Activated CD4-positive, CD25-positive, alpha-beta regulatory T cell treated with anti-CD3 and anti-CD28 coated beads, Interleukin-2, amount 50 U/mL, for 24 hours (primary cell): ENCODE measurements around the gene EBLN2.
"Not testable (repeated sequence)": the region's sequence is repeated elsewhere in the genome, so short reads cannot be mapped to it uniquely, and the experiment has no call there.

ENCODE experiments used
- ATAC-seq, 2 donors: fragments of 150-1000 bp; cut with Tn5 transposase; one replicate each; pipeline ENCODE4 v1.10.0; 2021; ENCODE audit warnings: mild to moderate bottlenecking in 1 of 2, moderate library complexity in 1 of 2

EBLN2 gene

DNA sequence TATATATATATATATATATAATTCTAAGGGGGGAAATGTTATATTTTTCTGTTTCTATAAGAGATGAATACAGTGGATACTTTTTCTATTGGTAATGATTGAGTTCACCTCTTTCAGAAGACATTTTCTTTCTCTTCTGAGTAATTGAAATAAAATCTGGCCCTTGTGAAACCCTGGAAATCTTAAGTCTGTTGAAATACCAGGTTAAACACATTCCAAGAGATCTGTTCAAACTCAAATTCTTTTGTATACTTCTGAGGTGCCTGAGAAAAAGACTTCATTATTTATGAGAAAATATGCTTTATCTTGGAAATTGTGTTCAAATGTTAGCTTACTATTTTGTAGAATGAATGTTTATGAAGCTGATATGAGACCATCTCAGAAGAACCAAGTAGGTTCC lies 4.8 kb downstream of the EBLN2 start:
- not testable (repeated sequence) for ATAC-seq

DNA sequence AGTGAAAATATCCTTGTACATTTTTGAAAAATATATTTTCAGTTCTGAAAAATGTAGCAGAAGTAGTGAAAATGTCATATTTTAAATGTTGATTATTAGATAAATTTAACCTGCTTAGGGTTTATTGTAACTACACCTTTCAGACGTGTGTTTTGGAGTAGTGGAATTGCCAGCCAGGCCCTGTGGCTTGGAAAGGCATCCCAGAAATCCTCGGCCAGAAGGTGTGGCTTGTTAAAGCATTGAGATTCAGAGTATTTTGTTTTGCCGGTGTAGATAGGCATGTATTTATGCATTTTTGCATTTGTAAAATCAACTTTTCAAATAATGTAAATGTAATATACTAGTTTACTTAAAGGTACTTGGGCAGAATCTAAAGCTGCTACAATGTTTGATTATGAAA lies 7.0 kb downstream of the EBLN2 start:
- ATAC-seq: no peak

DNA sequence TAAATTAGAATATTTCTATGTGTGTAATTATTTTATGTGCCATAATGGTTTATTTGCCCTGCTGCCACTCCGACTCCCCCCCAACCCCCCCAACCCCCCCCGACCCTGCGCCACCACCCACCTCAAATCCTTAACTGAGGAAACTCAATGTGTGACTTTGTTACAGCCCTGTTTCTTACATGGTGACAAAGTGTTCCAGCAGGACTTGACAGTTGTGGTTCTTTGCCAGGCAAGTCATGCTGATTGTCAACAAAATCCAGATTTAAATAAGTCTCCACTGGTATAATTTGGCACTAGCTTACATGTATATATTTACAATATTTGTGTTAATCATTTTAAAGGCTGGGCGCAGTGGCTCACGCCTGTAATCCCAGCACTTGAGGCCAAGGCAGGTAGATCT lies 7.7 kb downstream of the EBLN2 start:
- no peak for ATAC-seq

DNA sequence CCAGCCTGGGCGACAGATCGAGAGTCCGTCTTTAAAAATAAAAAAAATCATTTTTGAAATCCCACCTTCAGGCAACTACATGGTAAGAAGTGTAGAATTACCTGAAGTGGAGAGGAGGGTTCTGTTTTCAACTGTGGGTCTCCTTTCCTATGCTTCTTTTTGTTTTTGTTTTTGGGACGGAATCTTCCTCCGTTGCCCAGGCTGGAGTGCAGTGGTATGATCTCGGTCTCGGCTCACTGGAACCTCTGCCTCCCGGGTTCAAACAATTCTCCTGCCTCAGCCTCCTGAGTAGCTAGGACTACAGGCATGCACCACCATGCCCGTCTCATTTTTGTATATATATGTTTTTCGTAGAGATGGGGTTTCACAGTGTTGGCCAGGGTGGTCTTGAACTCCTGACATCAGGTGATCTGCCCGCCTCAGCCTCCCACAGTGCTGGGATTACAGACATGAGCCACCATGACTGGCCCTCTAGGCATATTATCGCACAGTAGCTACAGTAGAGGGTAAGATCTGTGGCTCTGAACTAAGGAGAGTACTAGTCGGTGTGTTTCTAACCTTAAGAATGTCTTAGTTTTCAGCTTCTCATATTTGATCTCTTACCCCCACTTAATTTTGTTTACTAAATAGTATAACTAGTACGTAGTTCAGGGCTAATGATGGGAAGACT lies 8.5 kb downstream of the EBLN2 start:
- ATAC-seq: no peak

DNA sequence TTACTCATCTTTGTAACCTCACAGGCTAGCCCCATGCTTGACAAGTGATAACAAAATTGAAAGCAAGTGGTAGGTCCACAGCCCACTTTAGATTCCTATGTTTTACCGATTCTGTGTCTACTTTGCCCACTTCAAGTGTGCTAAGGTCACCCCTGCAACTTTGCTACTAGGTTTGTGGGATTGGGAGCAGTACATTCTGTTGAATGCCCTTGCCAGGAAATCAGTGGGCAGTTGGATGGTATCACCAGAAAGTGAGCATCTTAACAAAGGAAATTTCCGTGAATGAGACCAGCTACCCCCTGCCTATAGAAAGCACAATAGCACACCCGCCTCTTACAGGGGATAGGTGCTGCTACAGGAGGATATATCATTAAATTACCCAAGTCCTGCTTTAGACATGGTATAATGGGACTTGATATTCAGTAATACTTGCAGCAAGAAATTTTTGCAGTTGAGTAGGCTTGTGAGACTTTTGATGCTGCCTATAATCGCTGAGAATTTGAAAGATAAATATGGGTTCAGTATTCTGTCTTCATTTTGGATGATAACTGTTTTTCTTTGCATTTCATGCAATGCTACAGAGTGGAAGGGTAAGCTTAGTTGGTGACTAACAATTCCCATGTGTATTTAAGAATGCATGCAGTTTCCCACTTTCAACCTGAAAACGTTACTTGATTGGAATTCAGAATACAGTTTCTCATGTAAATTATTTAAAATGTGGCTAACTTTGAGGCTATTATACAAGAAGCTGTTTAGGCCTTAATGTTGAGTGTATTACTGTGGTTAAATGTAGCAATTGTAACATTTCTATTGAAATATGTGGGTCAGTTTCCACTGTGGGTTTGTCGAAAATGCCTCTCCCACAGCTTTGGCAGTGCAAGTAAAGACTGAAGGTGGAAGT lies 9.5 kb downstream of the EBLN2 start:
- ATAC-seq: no peak

DNA sequence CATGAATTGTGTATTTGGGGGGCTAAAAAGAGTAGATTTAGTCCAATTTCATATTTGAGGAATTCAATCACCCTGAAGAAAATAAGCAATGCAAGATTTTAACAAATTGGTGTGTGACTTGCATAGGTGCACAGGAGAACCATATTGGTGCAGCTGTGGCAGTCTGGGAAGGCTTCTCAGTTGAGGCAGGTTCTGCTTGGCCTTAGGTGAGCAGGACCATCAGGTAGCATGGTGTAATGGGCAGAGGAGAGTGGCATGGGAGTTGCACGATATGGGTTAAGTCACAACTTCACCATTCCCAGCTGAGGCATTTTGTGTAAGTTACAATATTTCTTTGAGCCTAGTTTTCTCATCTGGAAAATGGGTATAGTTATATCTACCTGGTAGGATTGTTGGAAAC lies 10.5 kb downstream of the EBLN2 start:
- ATAC-seq: no peak

DNA sequence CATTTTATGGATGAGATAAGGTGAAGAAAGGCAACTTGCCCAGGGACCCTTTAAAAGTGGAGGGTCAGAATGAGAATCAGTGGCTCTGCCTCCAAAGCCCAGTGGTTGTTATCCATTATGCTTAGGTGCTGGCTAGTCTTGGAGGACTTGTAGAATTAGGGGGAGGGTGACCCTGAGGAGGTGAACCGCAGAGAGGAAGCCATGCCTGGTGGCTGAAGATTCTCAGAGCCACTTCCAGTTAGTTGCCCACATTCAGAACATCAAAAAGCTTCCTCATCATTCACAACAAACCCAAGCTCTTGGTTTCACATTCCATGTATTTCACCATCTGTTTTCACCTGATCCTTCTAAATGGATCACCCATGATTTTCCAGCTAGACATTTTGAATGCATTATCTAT lies 11.2 kb downstream of the EBLN2 start:
- peak in 1 of 2 donors; percentile 17 for ATAC-seq

DNA sequence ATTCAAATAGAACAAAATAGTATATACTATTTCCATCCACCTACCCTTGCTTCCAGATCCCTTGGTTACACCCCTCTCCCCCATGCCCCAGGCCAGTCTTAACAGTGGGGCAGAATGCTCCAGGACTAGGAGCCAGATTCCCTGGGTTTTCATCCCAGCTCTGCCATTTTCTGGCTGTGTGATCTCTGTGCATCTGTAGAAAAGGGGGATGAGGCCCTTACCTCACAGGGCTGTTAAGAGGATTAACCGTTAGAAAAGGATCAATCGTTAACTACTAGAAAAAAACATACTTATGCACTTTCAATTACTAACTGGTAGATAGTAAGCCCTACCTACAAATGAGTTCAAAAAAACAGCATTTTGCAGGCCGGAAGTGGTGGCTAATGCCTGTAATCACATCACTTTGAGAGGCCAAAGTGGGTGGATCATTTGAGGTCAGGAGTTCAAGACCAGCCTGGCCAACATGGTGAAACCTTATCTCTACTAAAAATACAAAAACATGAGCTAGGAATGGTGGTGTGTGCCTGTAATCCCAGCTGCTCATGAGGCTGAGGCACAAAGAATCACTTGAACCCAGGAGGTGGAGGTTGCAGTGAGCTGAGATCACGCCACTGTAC lies 11.7 kb downstream of the EBLN2 start:
- ATAC-seq: no peak

DNA sequence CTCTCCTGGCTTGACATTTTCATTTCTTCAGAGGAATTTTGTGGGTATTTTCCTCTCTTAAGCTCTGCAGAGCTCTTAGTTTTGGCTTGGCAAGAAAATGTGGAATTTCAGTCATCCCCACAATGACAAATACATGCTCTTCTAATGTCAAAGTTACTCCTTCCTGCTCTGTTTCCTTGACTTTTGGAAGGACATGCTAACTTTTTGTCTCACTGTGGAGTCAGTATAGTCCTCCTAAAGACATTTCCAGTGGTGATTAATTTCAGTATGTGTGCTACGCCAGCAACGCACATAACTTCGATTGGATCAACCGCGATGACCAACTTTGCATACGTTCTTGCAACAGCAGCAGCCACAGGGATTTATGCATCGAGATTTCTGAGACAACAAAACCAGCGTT lies 13.3 kb downstream of the EBLN2 start:
- no peak for ATAC-seq

DNA sequence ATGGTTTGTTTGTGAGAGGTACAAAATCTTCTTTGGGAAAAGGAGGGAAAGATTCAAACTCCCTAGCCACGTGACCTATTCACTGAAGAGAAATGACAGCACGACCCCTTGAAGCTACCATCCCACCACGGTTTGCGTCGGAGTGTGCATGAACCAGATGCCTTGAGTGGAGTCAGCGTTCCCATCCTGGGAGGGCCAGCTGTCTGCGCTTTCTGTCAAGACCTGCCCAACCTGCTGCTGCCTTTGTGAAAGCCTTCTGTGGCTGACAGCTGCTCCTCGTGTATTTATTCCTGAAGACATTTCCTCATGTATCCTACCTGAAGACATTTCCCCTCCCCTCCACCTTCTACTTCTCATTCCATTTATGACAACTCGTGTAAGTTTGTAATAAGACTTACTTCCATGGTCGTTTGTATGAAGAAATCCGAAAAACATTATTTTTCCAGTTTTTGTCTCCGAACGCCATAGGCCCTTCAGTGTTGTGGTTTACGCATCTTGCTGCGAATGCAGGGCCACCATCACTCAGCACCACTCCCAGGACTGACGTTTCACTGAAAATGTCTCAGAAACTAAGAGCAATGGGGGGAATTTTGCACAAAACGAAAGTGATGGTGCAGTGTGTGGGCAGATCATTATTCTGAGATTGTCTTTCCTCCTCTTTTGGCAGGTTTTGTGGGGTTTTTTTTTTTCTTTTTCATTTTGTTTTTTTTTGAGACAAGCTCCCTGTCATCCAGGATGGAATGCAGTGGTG lies 18.9 kb downstream of the EBLN2 start:
- no peak for ATAC-seq

DNA sequence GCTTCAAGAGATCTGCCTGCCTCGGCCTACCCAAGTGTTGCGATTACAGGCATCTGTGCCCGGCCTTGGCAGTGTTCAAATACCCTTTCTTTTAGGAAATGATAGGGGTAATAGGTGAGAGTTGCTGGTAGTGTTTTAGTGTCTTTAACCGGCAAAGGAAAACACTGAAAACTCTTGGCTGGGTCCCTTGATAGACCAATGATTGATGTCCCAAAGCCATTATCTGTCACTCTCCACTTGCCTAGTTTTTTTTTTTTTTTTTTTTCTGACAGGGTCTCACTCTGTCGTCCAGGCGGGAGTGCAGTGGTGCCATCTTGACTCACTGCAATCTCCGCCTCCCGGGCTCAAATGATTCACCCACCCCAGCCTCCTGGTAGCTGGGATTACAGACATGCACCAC lies 19.7 kb downstream of the EBLN2 start:
- ATAC-seq: no peak

DNA sequence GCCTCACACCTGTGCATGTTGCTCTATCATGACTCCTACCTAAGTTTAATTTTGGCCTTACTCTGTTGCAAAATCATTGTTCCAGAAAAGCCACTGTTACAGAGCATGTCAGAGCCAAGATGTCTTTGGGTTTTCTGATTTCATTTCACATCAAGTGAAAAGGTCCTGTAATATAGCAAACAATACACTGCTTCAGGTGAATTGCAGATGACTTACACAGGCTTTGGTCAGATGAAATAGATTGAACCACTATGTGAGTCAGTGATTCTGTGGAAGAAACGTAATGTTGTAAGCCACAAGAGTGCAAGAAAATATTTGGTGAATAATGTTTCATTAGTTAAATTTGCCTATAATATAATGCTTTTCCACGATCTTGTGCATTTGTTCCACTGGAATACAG lies 22.7 kb downstream of the EBLN2 start:
- peak; percentile 27 to 28 for ATAC-seq

DNA sequence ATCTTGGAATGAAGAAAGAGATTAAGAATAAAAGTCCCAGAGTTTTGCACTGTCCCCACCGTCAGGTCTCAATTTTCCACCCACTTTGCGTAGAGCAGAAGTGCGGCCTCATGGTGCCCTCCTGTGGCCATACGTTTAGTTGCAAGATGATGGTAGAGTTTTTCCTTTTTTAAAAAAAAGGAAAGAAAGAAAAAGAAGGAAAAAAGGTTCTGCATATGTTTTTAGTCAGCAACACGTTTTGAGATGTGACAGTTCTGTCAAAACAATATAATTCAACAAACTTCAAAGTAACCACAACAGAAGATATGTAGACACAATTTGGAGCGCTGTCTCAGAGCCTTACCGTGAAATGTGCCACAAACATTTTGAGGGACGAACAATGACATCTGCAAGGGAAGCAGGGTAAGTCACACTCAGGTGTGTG lies 24.6 kb downstream of the EBLN2 start:
- peak in 1 of 2 donors; percentile 41 for ATAC-seq

DNA sequence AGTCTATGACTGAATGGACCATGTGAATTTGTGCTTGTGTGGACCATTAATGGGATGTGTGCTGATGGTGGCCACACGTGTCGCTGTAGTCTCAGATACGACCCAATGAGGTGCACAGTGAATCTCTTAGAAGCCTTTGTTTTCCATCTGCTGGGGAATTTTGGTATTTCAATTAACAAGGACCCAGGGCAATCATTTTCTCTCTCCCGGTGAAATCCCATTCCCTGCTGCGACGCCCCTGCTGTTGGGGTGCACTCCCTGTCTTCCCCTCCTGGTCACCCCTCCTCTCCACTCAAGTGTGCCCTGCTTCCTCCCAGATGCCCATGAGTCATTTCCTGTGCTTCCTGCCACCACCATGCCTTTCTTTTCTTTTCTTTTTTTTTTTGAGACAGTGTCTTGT lies 32.7 kb downstream of the EBLN2 start:
- no peak for ATAC-seq

DNA sequence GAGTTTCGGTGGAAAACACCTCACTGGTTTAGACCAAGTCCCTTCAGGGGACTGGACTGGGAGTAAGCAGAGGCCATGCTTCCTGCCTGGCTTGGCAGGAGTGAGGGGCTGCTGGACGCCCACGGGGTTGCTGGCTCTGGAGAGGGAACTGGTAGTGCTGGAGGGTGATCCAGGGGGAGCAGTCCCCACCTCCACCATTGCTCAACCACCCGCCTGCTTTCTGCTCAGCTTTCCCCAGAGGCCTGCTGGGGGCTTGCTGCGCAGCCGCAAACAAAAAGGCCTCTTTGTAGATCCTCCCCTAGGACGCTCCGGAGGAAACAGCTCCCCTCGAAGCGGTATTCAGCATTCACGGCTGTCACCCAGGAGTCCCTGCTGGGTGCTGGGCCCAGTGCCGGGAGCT lies 33.5 kb downstream of the EBLN2 start:
- no peak for ATAC-seq

DNA sequence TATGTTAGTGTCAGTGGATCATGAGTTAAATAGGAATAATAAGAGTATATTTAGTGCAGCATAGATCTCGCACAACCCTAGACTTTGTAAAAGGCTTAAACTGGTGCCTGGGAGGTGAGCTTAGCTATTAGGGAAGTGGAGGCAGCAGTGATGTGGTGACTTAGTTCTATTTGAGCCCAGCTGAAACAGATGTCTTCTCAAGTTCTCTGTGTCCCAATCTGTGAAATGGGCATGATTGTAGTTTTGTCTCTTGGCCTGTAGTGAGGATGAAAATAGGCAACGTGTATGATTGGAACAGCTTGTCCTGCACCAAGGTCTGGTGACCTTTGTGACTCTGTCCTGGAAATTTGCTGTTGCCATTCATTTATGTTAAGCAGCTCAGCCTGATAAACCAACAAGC lies 34.7 kb downstream of the EBLN2 start:
- no peak for ATAC-seq

DNA sequence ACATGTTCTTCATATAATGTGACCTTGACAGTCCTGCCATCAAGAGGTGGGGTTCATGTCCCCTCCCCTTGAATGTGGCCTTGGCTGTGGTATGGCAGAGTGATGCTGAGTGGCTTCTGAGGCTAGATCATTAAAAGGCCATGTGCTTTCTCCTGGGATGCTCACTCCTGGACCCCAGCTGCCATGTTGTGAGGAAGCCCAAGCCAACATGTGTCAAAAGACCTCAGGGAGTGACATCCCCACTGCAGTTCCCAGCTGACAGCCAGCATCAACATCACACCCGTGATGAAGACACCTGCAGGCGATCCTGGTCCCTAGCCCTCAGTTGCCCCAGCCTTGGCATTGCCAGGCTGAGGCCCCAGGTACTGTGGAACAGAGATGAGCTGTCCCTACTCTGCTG lies 36.6 kb downstream of the EBLN2 start:
- ATAC-seq: no peak

DNA sequence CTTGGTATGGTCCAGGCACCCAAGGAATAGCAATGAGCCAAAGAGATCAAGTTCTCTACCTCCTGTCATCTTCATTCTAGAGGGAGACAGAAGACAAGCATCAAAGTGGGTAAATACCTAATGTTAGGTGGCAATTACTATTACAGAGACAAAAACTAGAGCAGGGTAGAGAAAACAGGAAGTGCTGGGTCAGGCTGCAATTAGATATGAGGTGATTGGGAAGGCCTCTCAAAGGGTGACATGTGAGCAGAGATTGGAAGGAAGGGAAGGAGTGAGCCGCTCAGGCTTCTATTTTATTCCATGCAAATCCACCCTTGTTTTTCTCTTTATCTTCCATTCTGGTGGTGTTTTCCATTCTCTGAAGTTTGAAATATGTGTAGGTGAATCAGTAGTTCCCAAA lies 37.4 kb downstream of the EBLN2 start:
- ATAC-seq: no peak

DNA sequence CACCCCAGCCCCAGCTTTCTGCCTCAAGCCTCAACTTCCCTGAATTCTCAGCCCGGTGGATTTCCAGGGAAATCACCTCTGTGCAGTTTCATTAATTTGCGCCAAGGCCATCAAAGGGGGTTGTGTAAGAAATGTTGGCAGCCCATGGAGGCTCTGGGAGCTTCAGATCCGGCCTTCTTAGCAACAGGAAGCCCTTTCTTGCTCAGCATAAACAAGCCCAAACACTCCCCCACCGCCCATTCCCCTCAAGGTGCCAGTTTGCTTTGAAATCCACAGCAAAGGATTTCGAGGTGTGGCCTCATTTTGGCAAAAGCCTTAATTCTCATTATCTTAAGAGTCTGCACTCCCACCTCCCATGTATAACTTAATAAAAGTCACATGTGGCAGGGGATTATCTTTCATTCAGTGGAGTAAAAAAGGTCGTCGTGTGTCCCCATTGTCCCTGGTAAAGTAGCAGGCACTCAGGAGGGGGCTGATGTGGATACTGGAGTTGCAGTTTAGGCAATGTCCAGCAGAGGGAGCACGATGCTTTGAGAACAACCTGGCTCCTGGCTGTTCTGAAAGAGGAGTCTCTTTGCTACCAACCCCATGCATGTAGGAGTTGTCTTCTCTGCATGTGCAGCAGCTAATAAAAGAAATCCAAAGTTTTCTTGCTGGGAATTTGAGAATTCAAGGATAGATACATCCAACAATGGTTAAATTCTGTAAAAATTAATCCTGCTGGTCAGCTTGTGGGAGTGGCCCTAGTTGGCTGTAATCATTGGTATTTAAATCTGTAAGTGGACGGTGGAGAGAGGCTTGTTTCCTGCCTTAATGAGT lies 39.5 kb downstream of the EBLN2 start:
- peak; percentile 71 to 72 for ATAC-seq

DNA sequence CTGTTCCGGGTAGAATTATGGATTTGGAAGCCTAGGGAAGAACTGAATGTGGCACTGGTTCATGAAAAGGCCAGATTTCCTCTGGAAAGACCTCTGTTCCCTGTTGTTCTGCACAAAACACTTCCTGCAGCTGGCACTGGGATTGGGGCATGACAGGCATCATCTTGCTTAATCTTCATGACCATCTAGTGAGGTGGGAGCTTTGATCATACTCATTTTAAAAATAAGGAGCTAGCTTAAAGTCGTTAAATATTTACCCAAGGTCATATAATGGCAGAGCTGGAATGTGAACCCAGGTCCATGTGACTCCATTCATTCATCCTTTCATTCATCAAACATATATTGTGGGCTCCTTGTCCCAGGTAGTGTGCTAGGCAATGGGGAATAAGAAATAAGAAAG lies 40.4 kb downstream of the EBLN2 start:
- no peak for ATAC-seq

DNA sequence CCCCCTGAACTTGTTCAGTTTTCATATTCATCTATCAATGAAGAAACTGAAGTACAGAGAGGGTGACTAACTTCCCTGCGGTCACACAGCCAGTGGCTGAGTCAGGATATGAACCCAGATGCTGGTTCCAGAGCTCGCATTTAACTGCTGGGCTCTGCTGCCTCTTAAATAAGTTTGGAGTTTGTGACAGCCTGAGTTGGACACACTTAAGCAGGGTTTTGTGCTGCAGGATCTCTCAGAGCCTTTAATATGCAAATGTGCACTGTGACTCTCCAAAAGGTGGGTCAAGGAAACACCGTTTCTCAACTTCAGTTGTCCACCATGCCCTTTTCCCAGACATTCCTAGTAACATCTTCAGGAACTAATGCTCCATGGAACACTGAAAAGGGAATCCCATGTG lies 45.8 kb downstream of the EBLN2 start:
- ATAC-seq: no peak

DNA sequence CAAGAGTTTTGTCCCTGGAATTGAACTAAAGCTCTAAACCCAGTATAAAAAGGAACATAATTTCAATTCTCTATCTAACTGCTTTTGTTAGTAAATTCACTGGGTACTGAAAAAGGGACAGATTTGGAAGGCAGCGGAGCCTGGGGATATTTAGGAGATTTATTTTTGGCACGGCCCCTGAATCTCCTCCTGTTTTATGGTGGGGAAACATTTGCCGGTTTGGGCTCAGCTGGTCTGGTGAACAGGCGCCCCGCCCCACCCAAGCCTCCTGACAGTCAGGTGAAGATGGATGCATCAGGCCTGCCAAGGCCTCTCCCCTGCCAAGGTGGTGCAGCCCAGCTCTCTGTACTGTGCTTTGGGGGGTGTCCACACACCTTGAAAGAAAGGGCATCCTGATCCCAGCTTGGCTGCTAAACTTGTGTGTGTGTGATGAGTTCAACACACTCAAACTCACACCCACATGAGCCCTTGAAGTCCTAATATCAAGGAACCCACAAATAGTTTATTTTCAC lies 46.3 kb downstream of the EBLN2 start:
- no peak for ATAC-seq
